DMS 273 (cell line): ENCODE data around the gene FAAP24.
"Not testable (repeated sequence)": the region's sequence is repeated elsewhere in the genome, so short reads cannot be mapped to it uniquely, and the experiment has no call there.

Experiments
- DNase-seq: peaks from one replicate; lab custom pipeline; 2025; ENCODE audit not compliant: unreplicated experiment; lab: John Stamatoyannopoulos, UW

FAAP24 gene

DNA sequence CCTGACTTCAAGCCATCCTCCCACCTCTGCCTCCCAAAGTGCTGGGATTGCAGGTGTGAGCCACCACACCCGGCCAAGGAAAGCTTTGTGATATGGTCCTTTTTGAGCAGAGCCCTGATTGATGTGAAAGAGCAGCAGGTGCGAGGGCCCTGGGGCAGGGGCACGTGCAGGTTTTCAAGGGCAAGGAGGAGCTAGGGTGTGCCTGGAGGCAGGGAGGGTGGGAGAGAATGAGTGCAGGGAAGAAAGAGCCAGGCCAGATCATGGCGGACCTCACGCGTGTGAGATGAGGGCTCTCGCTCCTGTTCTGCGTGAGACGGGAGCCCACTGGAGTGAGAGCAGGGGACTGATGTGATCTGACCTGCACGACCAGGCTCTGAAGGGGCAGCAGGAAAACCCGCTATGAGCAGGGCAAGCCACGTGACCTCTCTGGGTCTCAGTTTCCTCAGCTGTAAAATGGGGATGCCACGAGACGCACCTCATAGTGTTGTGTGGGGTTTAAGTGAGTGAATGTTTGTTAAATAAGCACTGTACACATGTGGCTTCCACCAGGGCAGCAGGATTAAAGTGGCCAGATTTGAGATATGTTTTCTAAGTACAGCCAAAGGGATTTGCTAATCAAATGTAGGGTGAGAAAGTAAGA is 25.8 kb downstream of the FAAP24 start:
- DNase-seq = no peak

DNA sequence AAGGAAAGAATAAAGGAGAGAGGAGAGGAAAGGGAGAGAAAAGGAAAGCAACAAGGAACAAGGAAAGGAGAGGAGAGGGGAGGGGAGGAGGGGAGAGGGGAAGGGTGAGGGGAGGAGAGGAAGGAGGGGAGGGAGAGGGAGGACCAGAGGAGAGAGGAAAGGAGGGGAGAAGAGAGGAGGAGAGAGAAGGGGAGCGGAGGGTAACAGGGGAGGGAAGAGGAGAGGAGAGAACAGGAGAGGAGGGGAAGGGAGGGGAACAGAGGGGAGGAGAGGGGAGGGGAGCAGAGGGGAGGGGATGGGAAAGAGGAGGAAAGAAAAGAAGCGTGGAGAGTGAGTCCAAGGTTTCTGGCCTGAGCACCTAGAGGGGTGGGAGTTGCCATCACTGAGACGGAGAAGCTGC is 26.7 kb downstream of the FAAP24 start:
- no peak for DNase-seq

DNA sequence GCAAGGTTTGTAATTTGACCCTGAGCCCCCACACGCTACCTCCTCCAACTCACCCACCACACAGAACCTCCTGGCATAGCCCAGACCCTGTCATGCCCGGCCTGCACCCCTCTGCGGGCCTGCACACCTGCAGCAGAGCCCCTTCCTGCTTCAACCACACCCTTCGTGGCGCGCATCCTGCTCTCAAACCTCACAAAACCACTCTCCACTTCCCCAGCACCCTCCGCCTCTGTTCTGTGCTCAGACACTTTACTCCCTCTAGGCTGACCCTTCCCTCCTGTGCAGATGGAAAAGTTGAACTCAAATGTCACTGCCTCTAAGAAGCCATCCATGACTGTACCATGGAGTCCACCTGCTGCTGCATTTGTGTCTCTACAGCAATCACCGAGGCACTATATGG is 28.5 kb downstream of the FAAP24 start:
- DNase-seq = no peak

DNA sequence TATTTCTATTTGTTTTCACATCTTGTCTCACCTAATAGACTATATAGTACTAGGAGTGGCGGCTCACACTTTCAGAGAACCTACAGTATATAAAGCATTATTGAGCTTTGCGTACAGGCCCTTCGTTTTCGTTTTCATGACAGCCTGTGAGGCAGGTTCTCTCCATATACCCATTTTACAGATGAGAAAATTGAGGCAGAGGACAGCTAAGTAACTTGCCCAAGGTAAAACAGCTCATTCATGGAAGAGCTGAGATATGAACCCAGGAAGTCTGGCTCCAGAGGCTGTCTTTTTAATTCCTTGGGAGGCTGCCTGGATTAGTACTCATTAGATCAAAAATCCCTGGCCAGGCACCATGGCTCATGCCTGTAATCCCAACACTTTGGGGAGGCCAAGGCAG is 28.9 kb downstream of the FAAP24 start:
- no peak for DNase-seq

DNA sequence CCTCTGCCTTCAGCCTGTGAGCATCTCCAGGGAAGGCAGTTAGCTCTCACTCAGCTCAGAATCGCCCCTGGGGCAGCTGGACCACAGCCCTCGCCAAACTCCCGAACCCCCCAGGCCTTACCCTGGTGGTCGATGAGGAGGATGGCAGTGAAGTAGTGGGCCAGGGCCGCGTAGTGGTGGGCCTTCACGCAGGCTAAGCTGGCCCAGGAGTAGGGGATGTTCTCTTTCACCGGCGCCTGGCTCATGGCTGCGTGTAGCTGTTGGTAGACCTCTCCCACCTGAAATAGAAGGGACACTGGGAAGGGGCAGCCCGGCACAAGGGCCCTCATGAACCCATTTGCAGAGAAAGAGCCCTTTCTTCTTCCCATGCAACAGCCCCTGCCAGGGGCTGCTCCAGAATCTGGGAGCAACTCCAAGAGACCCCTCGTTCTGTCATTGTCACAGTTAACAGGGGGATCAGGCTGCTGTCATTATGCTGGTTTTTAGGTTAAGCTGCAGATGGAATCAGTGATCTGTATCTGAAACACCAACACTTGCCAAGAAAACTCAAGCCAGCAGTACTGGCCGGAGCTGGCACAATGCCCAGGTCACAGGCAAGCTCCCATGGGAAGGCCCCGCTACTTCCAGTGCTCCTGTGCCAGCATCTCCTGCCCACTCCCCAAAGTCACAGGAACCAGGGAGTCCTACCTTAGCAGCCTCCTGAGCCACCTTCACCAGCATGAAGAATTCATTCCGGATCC is 30.3 kb downstream of the FAAP24 start:
- DNase-seq = peak; percentile 8

DNA sequence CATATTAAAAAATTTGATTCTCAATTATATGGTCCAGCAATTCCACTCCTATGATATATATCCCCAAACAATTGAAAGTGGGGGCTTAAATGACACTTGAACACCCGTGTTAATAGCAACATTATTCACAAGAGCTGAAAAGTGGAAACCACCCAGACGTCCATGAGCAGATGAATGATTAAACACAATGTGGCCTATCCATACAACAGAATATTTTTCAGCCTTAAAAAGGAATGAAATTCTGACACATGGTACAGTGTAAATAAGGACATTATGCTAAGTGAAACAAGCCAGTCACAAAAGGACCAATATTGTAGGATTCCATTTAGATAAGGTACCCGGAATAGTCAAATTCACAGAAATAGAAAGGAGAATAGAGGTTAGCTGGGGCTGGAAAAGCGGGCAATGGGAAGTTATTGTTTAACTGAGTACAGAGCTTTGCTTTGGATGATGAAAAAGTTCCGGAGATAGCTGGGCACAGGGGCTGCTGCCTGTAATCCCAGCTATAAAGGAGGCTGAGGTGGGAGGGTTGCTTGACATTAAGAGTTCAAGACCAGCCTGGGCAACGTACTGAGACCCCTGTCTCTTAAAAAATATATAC is 31.5 kb downstream of the FAAP24 start:
- not testable (repeated sequence) for DNase-seq

DNA sequence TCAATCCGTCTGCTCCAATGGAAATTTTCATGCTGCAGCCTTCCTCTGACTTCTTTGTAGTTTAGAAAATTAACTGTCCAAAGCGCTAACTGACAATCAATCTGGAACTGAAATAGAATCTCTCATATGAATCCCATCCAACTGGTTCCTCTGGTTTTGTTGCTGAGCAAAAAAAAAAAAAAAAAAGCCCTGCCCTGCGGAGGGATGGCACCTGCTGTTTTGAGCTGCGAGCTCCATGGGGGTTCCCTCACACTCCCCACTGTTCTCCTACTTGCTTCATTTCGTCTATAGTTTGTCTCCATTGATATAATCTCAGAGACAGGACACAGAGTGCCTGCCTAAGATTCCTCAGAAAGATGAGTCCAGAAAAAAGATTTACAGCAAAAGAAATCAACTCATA is 33.4 kb downstream of the FAAP24 start:
- no peak for DNase-seq

DNA sequence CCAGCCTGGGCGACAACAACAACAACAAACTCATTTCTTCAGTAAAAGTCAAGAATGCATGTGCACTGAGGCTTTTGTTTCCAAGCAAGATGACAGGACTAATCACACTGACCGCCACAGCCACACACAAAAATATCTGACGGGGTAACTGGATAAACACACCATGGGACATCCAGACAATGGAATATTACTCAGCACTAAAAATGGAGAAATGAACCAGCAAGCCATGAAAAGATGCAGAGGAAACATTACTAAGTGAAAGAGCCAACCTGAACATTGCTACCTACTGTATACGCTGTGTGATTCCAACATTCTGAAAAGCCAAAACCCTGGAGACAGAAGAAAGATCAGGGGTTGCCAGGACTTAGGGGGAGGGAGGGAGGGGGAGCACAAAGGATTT is 36.7 kb downstream of the FAAP24 start:
- no peak for DNase-seq

DNA sequence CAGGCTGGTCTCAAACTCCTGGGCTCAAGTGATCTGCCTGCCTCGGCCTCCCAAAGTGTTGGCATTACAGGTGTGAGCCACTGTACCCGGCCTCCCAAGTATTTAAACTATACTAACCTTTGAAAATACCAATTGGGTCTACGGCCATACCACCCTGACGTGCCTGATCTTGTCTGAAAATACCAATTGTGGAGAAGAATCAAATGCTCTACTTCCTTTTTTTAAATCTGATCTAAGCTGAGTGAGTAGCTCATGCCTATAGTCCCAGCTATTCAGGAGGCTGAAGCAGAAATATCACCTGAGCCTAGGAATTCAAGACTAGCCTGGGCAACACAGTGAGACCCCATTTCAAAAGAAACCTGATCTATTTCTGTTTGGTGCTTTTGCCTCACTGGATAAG is 38.8 kb downstream of the FAAP24 start:
- DNase-seq = not testable (repeated sequence)

DNA sequence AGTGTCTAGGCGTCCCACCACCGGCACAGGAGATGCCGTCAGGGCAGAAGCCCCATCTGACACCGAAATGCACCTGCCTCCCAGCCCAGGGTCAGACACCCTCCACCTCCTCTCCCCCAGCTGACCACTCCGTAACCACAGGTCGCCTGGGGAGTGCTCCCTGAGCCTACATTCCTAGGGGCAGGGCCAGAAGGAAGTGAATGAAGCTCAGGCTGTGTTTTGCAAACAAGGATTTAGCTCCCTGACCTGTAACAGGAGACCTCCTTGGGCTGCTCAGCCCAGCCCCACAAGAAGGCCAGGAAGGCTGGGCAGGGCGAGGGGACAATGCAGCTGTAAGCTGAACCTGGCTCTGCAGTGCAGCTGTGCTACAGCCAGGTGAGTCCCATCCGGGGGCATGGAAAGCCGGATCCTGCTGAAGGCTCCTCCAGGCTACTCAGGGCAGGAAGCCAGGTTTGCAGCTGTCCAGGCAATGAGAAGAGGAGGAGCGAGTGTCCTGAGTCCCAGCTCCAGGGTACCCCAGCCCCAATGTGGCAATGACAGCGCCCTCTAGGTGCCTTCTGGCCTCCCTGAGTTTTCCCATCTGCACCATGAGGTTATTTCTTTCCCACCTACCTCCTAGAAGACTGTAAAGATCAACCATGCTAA is 50.6 kb downstream of the FAAP24 start:
- no peak for DNase-seq

DNA sequence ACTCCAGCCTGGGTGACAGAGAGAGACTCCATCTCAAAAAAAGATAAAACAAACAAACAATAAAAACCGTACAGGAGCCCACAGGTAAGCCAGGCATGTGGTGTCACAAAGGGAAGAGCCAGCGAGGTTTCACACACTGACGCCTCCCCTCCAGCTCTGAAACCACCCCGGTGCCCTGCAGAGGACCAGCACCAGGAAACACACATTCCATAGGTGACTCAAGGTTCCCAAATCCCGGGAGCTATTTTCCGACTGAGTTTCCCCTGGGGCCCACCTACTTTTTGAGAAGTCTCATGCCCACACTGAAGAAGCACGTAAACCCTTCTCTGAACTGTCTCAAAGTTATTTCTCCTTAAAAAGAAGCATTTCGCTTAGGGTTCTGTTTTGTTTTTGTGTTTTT is 52.4 kb downstream of the FAAP24 start:
- DNase-seq = no peak

DNA sequence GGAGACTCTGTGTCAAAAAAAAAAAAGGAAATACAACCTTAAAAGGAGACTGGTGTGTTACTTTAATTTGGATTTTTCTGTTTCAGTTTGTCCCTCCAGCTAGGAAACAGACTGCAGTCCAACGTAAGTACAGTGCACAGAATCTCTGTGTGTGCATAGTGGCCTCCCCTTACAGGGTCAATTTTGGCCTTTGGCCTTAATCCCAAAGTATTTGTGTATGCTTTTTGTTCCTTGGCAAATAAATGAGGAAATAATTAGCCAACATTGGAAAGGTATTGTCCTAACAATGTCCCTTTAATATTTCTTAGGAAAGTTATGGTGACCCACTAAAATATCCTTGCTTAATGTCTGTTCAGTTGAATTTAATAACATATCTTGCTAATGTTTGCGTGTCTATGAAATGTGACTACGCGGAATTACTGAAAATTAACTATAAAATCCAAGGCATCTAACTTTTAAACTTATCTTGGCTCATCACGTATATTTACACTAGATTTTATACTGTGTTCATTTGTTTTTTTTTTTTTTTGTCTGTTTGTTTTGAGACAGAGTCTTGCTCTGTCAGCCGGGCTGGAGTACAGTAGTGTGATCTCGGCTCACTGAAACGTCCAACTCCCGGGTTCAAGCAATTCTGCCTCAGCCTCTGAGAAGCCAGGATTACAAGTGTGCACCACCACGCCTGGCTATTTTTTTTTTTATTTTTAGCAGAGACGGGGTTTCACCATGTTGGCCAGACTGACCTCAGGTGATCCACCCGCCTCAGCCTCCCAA is 53.6 kb downstream of the FAAP24 start:
- DNase-seq = not testable (repeated sequence)

DNA sequence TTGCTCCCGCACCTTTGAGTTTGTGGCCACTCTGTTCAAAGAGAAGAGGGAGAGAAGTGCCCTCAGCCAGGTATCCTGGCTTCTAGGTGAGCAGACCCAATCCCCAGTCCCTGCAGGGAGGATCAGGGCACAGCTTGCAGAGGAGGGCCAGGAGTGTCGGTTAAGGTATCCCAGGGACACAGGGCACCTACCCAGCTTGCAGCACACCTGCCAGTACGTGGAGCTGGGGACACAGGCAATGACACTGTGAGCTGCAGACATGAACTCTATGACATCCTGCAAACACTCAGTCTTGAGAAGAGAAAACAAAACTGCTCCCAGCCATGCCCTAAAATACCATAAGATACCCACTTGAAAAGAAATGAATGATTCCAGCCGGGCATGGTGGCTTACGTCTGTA is 54.6 kb downstream of the FAAP24 start:
- DNase-seq = not testable (repeated sequence)
